Stromal cell of bone marrow (primary cell): Measurements from ENCODE around the gene SNRNP200.
A peak's percentile ranks its signal among the peaks of the same experiment; 100 is the strongest.

Source experiments
- DNase-seq: peaks from one replicate; pipeline ENCODE4 v3.0.0-alpha.2; 2012; ENCODE audit warnings: low read depth

The SNRNP200 gene

DNA sequence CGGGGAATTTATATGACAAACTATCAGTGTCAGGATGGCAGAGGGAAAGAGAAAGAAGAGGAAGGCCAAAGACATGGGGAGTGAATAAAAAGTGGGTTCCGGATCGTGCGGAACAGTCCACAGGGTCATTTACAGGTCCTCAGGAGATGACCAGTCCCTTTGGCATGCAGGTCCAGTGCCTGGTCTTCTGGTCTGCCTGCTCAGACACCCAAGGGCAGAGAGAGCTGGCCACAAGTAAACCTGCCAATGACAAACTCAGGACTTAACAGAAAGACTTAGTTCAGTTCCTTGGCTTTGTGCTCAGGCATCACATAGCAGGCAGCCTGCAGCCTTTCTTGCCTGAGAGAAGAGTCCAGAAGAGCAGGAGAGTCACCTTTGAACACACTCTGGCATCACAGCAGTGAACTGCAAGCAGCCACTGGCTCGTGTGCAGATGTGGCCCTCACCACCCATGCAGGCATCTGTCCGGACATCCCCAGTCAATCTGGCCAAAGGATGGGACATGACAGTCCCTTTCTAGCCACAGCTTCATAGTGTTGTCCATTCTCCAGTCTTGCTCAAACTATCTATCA, 53.5 kb downstream of the SNRNP200 start:
- peak; percentile 96 for DNase-seq

DNA sequence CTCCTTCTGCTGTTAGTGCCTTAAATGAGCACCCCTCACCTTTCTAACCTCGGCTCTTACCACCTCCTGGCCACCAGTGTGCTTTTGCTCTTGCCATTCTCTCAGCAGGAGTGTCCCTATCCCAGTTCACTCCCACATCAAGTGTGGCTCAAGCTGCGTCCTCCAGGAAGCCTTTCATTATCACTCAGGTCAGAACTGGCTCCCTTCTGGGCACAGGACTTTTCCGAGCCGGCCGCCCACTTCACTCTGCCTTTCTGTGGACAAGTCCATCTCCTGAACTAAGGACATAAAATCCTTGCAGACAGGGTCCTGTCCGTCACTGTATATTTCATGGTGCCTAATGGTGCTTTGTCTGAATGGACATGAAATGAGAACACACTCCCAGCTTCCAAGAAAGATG, 55.2 kb downstream of the SNRNP200 start:
- no peak for DNase-seq

DNA sequence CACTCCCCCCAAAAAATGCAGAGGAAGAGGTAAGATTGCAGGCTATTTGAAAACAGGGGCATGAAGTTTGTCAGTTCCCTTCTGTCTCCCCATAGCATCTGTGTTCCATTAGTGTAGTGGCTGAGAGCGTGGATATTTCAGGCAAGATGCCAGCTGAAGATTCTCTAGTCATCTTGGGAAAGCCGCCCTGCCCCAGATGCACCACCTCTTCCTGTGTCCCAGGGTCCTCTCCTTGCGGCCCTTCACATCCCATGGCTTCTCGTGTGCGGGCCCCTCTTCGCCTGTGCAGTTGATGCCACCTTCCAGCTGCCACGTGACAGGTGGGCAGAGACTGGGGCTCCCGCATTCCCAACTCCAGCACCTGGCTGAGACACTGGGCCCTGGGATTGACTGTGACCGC, 55.7 kb downstream of the SNRNP200 start:
- DNase-seq = no peak

DNA sequence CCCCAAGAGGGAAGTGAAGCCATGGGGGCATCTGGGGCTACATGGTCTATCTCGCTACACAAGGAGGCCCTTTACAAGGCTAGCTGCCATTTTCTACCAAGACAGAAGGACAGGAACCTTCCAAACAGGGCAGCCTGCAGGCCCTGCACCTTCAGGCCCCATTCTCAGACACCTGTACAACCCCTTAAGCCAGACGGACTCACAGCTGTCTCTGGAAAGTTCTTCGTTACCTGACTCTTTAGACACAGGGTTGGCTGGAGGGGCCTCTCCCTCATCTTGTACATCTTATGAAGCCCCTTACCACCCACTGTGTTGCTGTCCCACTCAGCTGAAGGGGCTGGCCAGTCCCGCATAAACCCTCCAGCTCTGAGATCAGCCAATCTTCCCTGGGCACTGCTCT, 56.7 kb downstream of the SNRNP200 start:
- DNase-seq = no peak

DNA sequence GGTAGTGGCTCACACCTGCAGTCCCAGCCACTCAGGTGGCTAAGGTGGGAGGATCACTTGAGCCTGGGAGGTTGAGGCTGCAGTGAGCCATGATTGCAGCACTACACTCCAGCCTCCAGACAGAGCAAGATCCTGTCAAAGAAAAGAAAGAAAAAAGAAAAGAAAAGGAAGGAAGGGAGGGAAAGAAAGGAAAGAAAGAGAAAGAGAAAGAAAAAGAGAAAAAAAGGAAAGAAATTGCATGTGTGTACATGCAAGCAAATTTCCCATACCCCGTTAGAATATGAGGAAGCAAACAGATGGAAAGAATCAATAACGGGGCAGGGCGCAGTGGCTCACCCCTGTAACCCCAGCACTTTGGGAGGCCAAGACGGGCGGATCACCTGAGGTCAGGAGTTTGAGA, 57.5 kb downstream of the SNRNP200 start:
- DNase-seq = no peak

DNA sequence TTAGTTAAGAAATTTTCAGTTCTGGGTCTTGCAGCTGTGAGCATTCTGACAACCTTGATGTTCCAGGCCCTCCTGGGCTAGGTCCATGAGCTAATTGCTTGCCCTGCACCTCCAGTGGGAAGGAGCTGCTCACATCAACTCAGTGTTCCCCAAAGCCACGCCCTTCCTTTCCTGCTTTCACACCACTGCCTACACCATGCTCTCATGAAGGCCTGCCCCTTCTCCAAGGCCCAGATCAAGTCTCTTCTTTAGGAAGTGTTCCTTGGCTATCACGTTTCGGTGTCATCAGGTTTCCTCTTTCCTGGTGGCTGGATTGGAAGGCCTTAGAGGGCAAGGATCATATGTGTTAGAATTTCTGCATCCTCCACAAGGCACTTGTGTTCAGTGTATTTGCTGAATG, 58.3 kb downstream of the SNRNP200 start:
- no peak for DNase-seq

DNA sequence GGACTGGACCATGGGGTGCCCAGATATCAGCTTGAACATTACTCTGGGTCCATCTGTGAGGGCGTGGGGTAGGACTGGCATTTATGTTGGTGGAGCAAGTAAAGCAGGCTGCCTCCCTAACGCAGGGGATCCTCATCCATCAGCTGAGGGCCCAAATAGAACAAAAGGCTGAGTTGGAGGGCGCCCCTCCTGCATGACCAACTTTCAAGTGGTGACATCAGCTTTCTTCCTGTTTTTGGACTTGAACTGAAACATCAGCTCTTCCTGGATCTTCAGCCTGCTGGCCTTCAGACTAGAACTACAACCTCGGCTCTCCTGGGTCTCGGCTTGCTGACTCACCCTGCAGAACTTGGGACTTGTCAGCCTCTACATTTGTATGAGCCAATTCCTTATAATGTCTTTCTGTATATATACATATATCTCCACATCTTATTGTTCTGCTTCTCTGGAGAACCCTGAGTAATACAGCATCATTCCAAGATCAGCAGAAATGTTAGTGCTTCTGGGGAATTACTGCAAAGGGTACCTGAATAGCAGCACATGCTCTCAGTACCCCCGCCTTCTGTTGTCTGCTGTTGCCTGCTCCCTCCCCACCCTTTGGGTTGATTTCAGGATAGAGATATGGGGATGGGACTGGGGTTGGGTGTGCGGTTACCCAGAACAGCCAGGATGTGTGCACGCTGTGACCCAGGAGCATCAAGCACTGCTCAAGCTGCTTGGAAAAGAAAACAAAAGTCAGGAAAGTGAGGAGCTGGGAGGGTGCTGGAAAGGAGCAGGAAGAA, 59.5 kb downstream of the SNRNP200 start:
- no peak for DNase-seq

DNA sequence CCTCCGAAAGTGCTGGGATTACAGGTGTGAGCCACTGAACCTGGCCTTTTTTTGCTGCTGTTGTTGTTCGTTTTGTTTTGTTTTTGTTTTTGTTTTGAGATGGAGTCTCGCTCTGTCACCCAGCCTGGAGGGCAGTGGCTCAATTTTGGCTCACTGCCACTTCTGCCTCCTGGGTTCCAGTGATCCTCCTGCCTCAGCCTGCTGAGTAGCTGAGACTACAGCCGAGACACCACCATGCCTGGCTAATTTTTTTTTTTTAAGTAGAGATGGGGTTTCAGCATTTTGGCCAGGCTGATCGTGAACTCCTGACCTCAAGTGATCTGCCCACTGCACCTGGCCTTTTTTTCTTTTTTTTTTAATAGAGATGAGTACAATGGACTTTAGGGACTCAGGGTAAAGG, 61.5 kb downstream of the SNRNP200 start:
- DNase-seq = no peak

DNA sequence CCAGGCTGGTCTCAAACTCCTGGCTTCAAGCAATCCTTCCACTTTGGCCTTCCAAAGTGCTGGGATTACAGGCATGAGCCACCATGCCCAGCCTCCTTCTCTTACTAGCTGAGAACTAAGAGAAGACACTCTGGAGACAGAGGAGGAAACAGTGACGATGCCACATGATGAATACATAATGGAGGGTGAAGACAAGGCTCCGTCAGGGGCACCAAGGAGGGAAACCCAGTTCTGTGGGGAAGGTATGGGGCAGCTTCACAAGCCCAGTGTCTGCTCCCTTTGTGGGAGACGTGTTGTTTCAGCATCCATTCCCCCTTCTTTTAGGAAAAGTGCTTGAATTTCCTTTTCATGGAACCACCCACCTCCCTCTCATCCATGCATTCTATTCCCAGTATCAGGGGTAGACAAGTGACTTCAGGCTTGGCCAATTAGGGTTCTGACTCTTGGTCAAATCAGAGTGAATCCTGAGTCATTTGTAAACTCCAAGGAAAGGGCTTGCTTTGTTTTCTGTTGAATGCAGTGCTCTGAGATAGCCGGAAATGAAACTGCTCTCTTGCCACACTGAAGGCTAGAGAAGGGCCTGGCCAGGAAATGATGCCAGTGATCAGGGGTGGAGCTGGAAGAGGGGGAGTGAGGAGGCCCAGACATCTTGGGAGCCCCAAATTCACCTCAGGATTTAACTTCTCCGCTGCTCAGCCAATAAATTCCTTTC, 63.3 kb downstream of the SNRNP200 start:
- peak; percentile 63 for DNase-seq

DNA sequence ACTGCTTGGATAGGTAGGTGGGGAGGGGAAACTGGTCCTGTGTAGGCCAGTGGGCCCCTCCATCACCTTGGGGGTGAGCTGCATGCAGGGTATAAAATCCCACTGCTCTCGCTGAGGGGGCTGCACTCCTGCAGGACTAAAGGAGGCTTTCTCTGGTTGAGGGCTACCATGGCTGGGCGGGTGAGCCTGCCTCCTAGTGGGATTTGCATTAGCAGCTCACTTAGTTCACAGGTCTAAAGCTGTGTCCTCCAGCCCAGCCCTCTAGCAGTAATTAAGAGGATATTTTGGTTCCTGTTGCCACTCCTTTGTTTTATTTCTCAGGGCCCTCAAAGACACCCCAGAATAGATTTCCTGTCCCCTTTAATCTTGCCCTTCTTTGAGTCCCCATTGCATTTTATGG, 64.1 kb downstream of the SNRNP200 start:
- no peak for DNase-seq

DNA sequence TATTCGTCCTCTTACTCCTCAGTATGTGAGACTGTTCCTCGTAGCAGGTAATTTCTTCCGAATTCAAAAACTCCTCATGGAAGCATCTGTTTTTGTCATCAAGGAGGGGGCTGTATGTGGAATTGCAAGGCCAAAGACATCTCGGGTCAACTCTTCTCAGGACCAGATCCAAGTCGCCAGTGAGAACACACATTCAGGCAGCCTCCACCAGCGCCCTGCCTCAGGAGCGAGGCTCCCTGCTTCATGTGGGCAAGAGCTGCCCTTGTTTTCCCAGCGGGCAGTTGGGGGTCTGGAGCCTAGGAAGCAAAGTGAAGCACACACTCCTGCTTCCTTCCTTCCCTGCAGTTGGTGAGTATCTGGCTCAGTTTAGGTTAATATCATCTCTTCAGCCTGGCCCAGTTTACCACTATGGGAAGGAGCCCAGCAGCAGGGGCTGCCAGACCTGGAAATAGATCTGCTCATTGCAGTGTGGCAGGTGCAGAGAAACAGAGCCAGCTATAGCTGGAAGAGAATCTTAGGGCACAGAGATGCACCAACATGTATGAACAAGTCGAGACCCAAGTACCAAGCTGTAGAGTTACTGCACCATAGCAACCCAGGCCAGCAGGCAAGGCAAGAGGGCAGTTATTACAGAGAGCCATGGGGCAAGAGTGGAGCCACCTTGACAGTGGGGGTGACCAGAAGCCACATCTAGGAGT, 64.9 kb downstream of the SNRNP200 start:
- DNase-seq = no peak

DNA sequence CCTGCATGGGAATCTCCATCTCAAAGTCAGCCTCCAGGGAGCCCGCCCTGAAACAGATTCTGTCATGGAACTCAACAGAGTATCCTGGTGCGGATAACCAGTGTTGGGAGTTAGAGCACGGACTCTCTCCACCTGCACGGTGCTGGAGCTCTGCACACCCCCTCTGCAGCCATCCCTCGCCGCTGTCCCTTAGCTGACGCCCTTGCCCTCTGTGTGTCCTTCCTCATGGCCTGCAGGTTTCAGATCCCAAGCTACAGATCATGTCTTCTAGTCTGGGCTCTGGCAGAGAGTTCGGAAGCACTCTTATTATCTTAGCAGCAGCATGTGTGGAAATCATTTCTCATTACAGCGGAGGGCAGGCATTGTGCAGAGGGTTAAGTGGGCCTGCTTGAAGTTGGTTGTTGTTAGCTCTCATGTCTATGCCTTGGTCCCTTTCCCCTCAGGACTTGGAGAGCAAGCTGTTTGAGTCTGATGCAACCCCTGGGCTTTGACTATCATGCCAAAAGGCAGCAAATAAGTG, 65.5 kb downstream of the SNRNP200 start:
- no peak for DNase-seq

DNA sequence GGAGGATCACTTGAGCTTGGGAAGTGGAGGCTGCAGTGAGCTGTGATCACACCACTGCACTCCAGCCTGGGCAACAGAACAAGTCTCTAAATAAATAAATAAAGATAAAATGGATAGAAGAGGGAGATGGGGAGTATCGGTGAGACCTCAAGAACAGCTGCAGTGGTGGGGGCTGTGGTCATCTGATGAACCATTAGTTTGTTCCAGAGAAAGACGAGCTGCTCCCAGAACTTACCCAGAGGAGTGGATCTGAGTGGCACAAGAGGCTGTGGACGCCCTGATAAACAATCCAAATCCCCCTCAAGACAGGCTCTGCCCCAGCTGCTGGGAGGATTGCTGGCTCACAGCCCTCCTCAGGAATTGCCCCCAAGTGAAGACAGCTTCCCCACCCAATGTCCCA, 66.3 kb downstream of the SNRNP200 start:
- DNase-seq = no peak

DNA sequence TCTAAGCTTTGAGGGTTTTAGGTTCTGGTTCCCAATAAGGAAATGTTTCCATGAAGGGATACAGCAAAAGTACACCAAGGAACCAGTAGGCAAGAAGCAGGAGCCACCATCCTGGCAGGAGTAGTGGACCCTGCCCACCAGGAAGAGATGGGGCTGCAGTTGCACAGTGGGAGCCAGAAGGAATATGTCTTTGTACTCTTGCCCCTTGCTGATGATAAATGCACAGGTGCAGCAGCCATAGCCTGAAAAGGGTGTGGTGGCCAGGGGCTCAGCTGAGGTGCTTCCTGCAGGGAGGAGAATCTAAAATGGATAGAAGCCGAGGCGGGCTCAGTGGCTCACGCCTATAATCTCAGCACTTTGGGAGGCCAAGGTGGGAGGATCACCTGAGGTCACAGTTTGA, 67.1 kb downstream of the SNRNP200 start:
- DNase-seq = no peak

DNA sequence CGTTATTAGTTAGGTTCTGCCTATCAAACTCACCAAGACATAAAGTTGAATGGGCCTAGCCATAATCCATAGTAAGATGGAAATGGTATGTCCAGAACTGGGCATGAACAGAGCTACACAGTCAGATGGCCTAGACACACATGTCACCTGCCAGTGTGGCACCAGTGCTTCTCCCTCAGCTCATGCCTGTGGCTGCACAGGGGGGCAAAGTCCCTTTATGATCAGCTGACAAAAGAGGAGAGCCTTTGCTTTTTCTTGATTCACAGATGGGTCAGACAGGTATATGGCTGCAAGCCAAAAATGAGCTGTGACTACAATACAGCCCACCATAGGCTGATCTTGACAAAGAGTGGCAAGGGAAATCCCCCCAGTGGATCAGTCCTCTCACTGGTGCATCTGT, 68.5 kb downstream of the SNRNP200 start:
- DNase-seq = no peak

DNA sequence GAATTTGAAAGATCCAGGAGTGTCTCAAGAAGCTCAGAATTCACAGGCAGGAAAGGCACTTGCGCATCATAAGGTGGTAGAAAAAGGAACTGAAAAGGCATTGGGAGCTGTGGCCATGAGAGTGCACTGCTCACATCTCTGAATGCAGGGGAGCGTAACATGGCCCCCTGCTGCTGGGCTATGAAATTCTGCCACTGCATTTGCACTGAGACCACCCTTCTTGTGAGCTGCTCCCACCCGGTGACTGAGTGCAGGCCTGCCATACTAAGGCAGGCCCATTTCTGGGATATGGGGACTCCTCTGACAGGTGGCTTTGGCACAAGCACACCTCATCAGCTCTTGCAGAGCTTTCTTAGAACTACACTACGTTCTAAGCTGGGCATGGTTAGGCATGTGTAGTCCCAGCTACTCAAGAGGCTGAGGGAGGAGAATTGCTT, 71.4 kb downstream of the SNRNP200 start:
- no peak for DNase-seq

DNA sequence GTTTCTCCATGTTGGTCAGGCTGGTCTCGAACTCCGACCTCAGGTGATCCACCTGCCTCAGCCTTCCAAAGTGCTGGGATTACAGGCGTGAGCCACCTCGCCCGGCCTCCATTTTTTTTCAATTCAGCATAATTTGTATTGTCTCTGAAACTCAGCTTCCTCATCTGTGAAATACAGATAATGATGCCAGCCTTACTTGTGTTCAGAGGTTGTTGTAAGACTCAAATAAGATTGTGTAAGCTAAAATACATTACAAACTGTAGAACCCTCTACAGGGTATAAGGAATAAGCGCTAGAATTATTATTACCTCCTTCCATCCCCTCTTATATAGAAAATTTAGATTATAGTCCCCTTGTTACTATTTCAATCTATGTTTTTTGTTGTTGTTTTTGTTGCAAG, 71.9 kb downstream of the SNRNP200 start:
- no peak for DNase-seq

DNA sequence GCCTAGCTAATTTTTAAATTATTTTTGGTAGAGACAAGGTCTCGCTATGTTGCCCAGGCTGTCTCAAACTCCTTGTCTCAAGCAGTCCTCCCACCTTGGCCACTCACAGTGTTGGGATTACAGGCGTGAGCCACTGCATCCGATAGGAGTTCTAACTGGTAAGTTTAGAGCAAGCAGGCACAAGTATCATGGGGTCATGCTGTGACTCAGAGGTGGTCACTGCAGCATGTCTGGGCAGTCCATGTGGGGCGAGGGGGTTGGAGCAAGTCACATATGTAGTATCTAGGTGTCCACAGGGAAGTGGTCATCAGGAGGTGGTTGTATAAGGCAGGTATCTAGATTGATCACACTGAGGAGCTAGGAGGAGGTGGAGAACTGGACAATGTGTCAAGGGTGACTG, 74.0 kb downstream of the SNRNP200 start:
- no peak for DNase-seq

DNA sequence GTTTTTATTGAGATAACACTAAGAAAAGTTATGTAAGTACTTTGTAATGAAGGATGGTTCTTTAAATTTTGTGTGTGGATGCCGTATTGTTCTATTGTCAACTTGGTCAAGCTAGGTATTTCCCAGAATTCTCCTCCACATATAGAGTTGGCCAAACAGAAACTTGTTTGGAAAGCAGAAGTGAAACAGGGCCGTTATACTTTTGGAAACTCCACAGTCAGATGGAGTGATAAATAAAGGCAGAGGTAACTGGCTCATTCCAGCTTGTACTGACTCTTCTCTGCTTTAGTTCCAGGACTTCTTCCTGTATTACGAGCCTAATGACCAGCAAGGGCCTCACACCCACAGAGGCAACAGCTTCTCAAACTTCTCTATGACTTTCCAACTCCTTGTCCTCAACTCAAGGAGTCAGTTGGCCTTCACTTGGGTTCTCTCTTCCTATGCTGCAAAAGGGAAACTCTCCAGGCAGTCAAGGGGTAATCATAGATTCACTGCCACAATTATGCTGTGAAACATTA, 80.3 kb downstream of the SNRNP200 start:
- no peak for DNase-seq
